HepG2 (cell line): ENCODE data around the gene RASD1. TPM values are rescaled to one million over a fixed set of nuclear protein-coding genes. Genes with fewer than 3 reads are reported as not detected.

Experiments
- FOXC1 ChIP-seq: sonication (generic); formaldehyde crosslinking; IDR thresholded peaks from 2 replicates; pipeline ENCODE4 v1.8.0; 2022; ENCODE audit warnings: mild to moderate bottlenecking, missing genetic modification reagents, borderline replicate concordance
- GPN1 ChIP-seq: sonication (generic); formaldehyde crosslinking; IDR thresholded peaks from 2 replicates; pipeline ENCODE4 v1.5.1; 2020; ENCODE audit warnings: missing genetic modification reagents, borderline replicate concordance
- HDAC6 ChIP-seq: fragments of 200-600 bp; sonication (generic); IDR thresholded peaks from 2 replicates; pipeline ENCODE4 v1.7.0; 2017; ENCODE audit warnings: mild to moderate bottlenecking, antibody characterized with exemption, low read length, low read depth
- HMG20B ChIP-seq: conservative IDR thresholded peaks from 2 replicates; pipeline ENCODE4 v1.6.1; 2016; ENCODE audit warnings: missing genetic modification reagents, missing compliant biosample characterization
- JARID2 ChIP-seq: sonication (generic); formaldehyde crosslinking; IDR thresholded peaks from 2 replicates; pipeline ENCODE4 v1.8.1; 2023; ENCODE audit warnings: missing genetic modification reagents, inconsistent platforms; ENCODE audit not compliant: insufficient replicate concordance
- PITX1 ChIP-seq: sonication (generic); formaldehyde crosslinking; IDR thresholded peaks from 2 replicates; pipeline ENCODE4 v1.5.1; 2020; ENCODE audit warnings: mild to moderate bottlenecking, missing genetic modification reagents
- PRMT3 ChIP-seq: sonication (generic); formaldehyde crosslinking; IDR thresholded peaks from 2 replicates; pipeline ENCODE4 v1.8.1; 2022; ENCODE audit warnings: low read depth, mild to moderate bottlenecking, moderate library complexity, missing genetic modification reagents, borderline replicate concordance
- SATB2 ChIP-seq: sonication (generic); formaldehyde crosslinking; IDR thresholded peaks from 2 replicates; pipeline ENCODE4 v1.5.0; 2020; ENCODE audit warnings: missing genetic modification reagents
- SMARCE1 ChIP-seq: fragments of 450-650 bp; IDR thresholded peaks from 2 replicates; pipeline ENCODE4 v1.6.1; 2017; ENCODE audit warnings: borderline replicate concordance
- TBP ChIP-seq: sonication (generic); formaldehyde crosslinking; IDR thresholded peaks from 2 replicates; pipeline ENCODE4 v1.5.0; 2020; ENCODE audit warnings: missing genetic modification reagents
- ZFY ChIP-seq: sonication (generic); formaldehyde crosslinking; IDR thresholded peaks from 2 replicates; pipeline ENCODE4 v1.4.0; 2020; ENCODE audit warnings: missing genetic modification reagents
- ZMYM2 ChIP-seq: sonication (generic); formaldehyde crosslinking; IDR thresholded peaks from 2 replicates; pipeline ENCODE4 v1.8.0; 2022; ENCODE audit warnings: mild to moderate bottlenecking, missing genetic modification reagents
- ZNF337 ChIP-seq: sonication (generic); formaldehyde crosslinking; IDR thresholded peaks from 2 replicates; pipeline ENCODE4 v1.5.1; 2020; ENCODE audit warnings: missing genetic modification reagents, low read depth, mild to moderate bottlenecking, borderline replicate concordance
- ZNF44 ChIP-seq: sonication (generic); formaldehyde crosslinking; IDR thresholded peaks from 2 replicates; pipeline ENCODE4 v1.5.1; 2020; ENCODE audit warnings: mild to moderate bottlenecking, missing genetic modification reagents
- ZNF629 ChIP-seq: sonication (generic); formaldehyde crosslinking; conservative IDR thresholded peaks from 2 replicates; pipeline ENCODE4 v1.5.0; 2020; ENCODE audit warnings: missing genetic modification reagents
- ZNF687 ChIP-seq: sonication (generic); formaldehyde crosslinking; IDR thresholded peaks from 2 replicates; pipeline ENCODE4 v1.5.1; 2020; ENCODE audit warnings: mild to moderate bottlenecking, missing genetic modification reagents, moderate library complexity
- ZNF7 ChIP-seq: IDR thresholded peaks from 2 replicates; pipeline ENCODE4 v1.6.1; 2016; ENCODE audit warnings: missing biosample characterization, missing genetic modification reagents
- ZNF777 ChIP-seq: sonication (generic); formaldehyde crosslinking; IDR thresholded peaks from 2 replicates; pipeline ENCODE4 v1.4.0; 2020; ENCODE audit warnings: missing genetic modification reagents
- ZSCAN21 ChIP-seq: sonication (generic); formaldehyde crosslinking; IDR thresholded peaks from 2 replicates; pipeline ENCODE4 v1.8.0; 2022; ENCODE audit warnings: mild to moderate bottlenecking, missing genetic modification reagents, moderate library complexity, borderline replicate concordance
- polyA plus RNA-seq, 8 experiments: library from polyadenylated mRNA; depleted of rRNA in 3 of 8; stranded (reverse) in 7 of 8; unstranded in 1 of 8; fragments of >200 nt; fragmentation: Illumina TruSeq in 4 of 8; extraction: Trizol in 4 of 8; gene quantifications; 2 replicates each; pipeline versions ENCODE4 v1.2.1 to v1.2.3, GENCODE V29; 2011 to 2016; ENCODE audit warnings: low read depth in 4 of 8, missing spikeins in 1 of 8, mixed read lengths in 1 of 8; ENCODE audit not compliant: insufficient read depth in 1 of 8
- total RNA-seq, 5 experiments: library from RNA; depleted of rRNA; stranded (reverse); fragments of >200 nt; fragmentation: Illumina TruSeq; extraction: Trizol; gene quantifications; 2 replicates each; pipeline ENCODE4 v1.2.3, GENCODE V29; 2016; ENCODE audit warnings: low read depth in 1 of 5
- TF ChIP-seq, protein P1 (sequence below): IDR thresholded peaks from 2 replicates; pipeline ENCODE4 v1.6.1; 2016; ENCODE audit warnings: missing biosample characterization, missing genetic modification reagents, low read depth
- TF ChIP-seq, protein P2 (sequence below): sonication (generic); formaldehyde crosslinking; IDR thresholded peaks from 2 replicates; pipeline ENCODE4 v1.4.0; 2020; ENCODE audit warnings: missing genetic modification reagents, borderline replicate concordance
- TF ChIP-seq, protein P3 (sequence below): sonication (generic); formaldehyde crosslinking; IDR thresholded peaks from 2 replicates; pipeline ENCODE4 v1.5.0; 2020; ENCODE audit warnings: missing genetic modification reagents

Gene RASD1
- total and polyA plus RNA-seq, 2 of the 13 experiments (the other 11 are each of a cell fraction or from before 2014, with no cell fraction given), result 1.6 to 4.2 TPM

GRCh38 chr17:17462048-17462824, 34.0 kb downstream of the RASD1 start (continued):
- TF ChIP-seq, protein P1, sequence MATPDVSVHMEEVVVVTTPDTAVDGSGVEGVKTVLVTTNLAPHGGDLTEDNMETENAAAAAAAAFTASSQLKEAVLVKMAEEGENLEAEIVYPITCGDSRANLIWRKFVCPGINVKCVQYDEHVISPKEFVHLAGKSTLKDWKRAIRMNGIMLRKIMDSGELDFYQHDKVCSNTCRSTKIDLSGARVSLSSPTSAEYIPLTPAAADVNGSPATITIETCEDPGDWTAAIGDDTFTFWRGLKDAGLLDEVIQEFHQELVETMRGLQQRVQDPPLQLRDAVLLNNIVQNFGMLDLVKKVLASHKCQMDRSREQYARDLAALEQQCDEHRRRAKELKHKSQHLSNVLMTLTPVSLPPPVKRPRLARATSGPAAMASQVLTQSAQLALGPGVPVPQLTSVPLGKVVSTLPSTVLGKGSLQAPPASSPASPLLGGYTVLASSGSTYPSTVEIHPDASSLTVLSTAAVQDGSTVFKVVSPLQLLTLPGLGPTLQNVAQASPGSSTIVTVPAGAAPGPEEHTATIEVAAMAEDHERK (CRISPR knock-in tag), result no peak
- TF ChIP-seq ZFY (CRISPR knock-in tag) (no peak), SMARCE1 (no peak), ZNF629 (CRISPR knock-in tag) (0 out of 2 replicates have a peak, but pooled peaks have one; percentile 26), PITX1 (CRISPR knock-in tag) (peak; percentile 86), ZSCAN21 (CRISPR knock-in tag) (no peak), FOXC1 (CRISPR knock-in tag) (no peak; the same call in 1 of the 2 replicates), GPN1 (CRISPR knock-in tag) (no peak), ZNF44 (CRISPR knock-in tag) (no peak), ZMYM2 (CRISPR knock-in tag) (peak; percentile 21; the same call in 1 of the 2 replicates), HMG20B (CRISPR knock-in tag) (no peak), ZNF7 (CRISPR knock-in tag) (no peak), HDAC6 (no peak), TBP (CRISPR knock-in tag) (no peak), SATB2 (no peak), PRMT3 (CRISPR knock-in tag) (no peak), ZNF777 (CRISPR knock-in tag) (no peak), JARID2 (CRISPR knock-in tag) (no peak), ZNF687 (CRISPR knock-in tag) (peak; percentile 90), ZNF337 (0 out of 2 replicates have a peak, but pooled peaks have one; percentile 42)
- TF ChIP-seq, protein P2, sequence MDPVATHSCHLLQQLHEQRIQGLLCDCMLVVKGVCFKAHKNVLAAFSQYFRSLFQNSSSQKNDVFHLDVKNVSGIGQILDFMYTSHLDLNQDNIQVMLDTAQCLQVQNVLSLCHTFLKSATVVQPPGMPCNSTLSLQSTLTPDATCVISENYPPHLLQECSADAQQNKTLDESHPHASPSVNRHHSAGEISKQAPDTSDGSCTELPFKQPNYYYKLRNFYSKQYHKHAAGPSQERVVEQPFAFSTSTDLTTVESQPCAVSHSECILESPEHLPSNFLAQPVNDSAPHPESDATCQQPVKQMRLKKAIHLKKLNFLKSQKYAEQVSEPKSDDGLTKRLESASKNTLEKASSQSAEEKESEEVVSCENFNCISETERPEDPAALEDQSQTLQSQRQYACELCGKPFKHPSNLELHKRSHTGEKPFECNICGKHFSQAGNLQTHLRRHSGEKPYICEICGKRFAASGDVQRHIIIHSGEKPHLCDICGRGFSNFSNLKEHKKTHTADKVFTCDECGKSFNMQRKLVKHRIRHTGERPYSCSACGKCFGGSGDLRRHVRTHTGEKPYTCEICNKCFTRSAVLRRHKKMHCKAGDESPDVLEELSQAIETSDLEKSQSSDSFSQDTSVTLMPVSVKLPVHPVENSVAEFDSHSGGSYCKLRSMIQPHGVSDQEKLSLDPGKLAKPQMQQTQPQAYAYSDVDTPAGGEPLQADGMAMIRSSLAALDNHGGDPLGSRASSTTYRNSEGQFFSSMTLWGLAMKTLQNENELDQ (CRISPR knock-in tag), result no peak
- TF ChIP-seq, protein P3, sequence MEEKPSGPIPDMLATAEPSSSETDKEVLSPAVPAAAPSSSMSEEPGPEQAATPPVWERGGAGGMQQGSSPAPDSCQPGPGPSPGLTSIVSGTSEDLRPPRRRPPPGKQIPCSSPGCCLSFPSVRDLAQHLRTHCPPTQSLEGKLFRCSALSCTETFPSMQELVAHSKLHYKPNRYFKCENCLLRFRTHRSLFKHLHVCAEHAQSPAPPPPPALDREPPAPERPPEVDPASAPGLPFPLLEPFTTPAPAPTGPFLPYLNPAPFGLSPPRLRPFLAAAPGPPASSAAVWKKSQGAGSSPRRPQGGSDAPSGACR (CRISPR knock-in tag), result no peak
